ENCODE data around the gene ADAMTS18. TPM values are rescaled to one million over a fixed set of nuclear protein-coding genes. Genes with fewer than 3 reads are reported as not detected.

The ADAMTS18 gene
- total RNA-seq, 4 donors from 2014 or later, result 0.20 to 0.79 (median 0.27) TPM; not detected in 1

- H3K4me1 ChIP-seq, result no peaks in the 10 kb centered on the region
- 12 to 30% methylated on average over 1 of the region's 1 CpG for WGBS, 2 donors (ENCODE audit: low coverage in 1 of 2)
- TF ChIP-seq POLR2A (IDR thresholded peaks at IDR 0.05) (no peak), POLR2AphosphoS5 (IDR thresholded peaks at IDR 0.05) (no peak), CTCF (IDR thresholded peaks at IDR 0.05) (no peak), EP300 (IDR thresholded peaks at IDR 0.05; ENCODE audit: low read depth) (no peak)
- H3K27ac ChIP-seq, result no peak overlapping the region
- no peak overlapping the region for H3K4me3 ChIP-seq
- H3K36me3 ChIP-seq, result no peaks in the 10 kb centered on the region
- peaks cover 6% of the 10 kb centered on the region for H3K27me3 ChIP-seq
- in situ Hi-C loops (cut with MboI; ENCODE audit: low pct_ligation_motif_present in 1 of 4, low pct_unique_long_range_greater_than_20kb in 1 of 4, low sequenced_read_pairs in 3 of 4) (no loop called here), intact Hi-C loops (cut with DNase I; ENCODE audit: low total_unique reads) (no loop called here)
- H3K9me3 ChIP-seq, result no peaks in the 10 kb centered on the region
- DNase-seq, result no peak
Measured at GRCh38 chr16:77308163-77308561, 126.7 kb downstream of the ADAMTS18 start.

- WGBS, 2 donors (ENCODE audit: low coverage in 1 of 2), result 70 to 72% methylated on average over 8 of the region's 8 CpGs
- Histone ChIP-seq H3K36me3 (no peaks in the 10 kb centered on the region), H3K27me3 (peaks cover 6% of the 10 kb centered on the region), H3K27ac (no peak overlapping the region), H3K4me1 (no peaks in the 10 kb centered on the region), H3K4me3 (no peak overlapping the region), H3K9me3 (no peaks in the 10 kb centered on the region)
- no peak for TF ChIP-seq CTCF (IDR thresholded peaks at IDR 0.05)
- no peak for TF ChIP-seq EP300 (IDR thresholded peaks at IDR 0.05; ENCODE audit: low read depth)
- no peak for TF ChIP-seq POLR2AphosphoS5 (IDR thresholded peaks at IDR 0.05)
- no peak for TF ChIP-seq POLR2A (IDR thresholded peaks at IDR 0.05)
- in situ Hi-C loops (cut with MboI; ENCODE audit: low pct_ligation_motif_present in 1 of 4, low pct_unique_long_range_greater_than_20kb in 1 of 4, low sequenced_read_pairs in 3 of 4), result no loop called here
- intact Hi-C loops (cut with DNase I; ENCODE audit: low total_unique reads), result no loop called here
- no peak for DNase-seq
Measured at GRCh38 chr16:77307426-77308162, 127.2 kb downstream of the ADAMTS18 start.

- Histone ChIP-seq H3K9me3 (no peaks in the 10 kb centered on the region), H3K27ac (no peak overlapping the region), H3K27me3 (peaks cover 11% of the 10 kb centered on the region), H3K36me3 (no peaks in the 10 kb centered on the region), H3K4me1 (no peaks in the 10 kb centered on the region), H3K4me3 (no peak overlapping the region)
- TF ChIP-seq EP300 (IDR thresholded peaks at IDR 0.05; ENCODE audit: low read depth) (no peak), CTCF (IDR thresholded peaks at IDR 0.05) (no peak), POLR2AphosphoS5 (IDR thresholded peaks at IDR 0.05) (no peak), POLR2A (IDR thresholded peaks at IDR 0.05) (no peak)
- DNase-seq, result no peak
- in situ Hi-C loops (cut with MboI; ENCODE audit: low pct_ligation_motif_present in 1 of 4, low pct_unique_long_range_greater_than_20kb in 1 of 4, low sequenced_read_pairs in 3 of 4), result no loop called here
- WGBS, 2 donors (ENCODE audit: low coverage in 1 of 2), result 29 to 60% methylated on average over 2 to 3 of the region's 3 CpGs
- intact Hi-C loops (cut with DNase I; ENCODE audit: low total_unique reads), result no loop called here
Measured at GRCh38 chr16:77306075-77306474, 128.8 kb downstream of the ADAMTS18 start.

- Histone ChIP-seq H3K36me3 (no peaks in the 10 kb centered on the region), H3K27me3 (peaks cover 11% of the 10 kb centered on the region), H3K4me3 (no peak overlapping the region), H3K4me1 (no peaks in the 10 kb centered on the region), H3K9me3 (no peaks in the 10 kb centered on the region), H3K27ac (no peak overlapping the region)
- intact Hi-C loops (cut with DNase I; ENCODE audit: low total_unique reads) (no loop called here), in situ Hi-C loops (cut with MboI; ENCODE audit: low pct_ligation_motif_present in 1 of 4, low pct_unique_long_range_greater_than_20kb in 1 of 4, low sequenced_read_pairs in 3 of 4) (no loop called here)
- TF ChIP-seq EP300 (IDR thresholded peaks at IDR 0.05; ENCODE audit: low read depth) (no peak), POLR2AphosphoS5 (IDR thresholded peaks at IDR 0.05) (no peak), CTCF (IDR thresholded peaks at IDR 0.05) (no peak), POLR2A (IDR thresholded peaks at IDR 0.05) (no peak)
- DNase-seq, result no peak
- 54 to 60% methylated on average over 2 of the region's 2 CpGs for WGBS, 2 donors (ENCODE audit: low coverage in 1 of 2)
Measured at GRCh38 chr16:77304877-77305276, 130.0 kb downstream of the ADAMTS18 start.
